NCI-H1694 treated with DMSO at 0.1 percent for 48 hours (cell line): ENCODE results near the gene NOL9.
"Not testable (repeated sequence)": the region's sequence is repeated elsewhere in the genome, so short reads cannot be mapped to it uniquely, and the experiment has no call there.

Experiments
- DNase-seq: peaks from one replicate; lab custom pipeline; 2025; lab: John Stamatoyannopoulos, UW

Gene NOL9

DNA sequence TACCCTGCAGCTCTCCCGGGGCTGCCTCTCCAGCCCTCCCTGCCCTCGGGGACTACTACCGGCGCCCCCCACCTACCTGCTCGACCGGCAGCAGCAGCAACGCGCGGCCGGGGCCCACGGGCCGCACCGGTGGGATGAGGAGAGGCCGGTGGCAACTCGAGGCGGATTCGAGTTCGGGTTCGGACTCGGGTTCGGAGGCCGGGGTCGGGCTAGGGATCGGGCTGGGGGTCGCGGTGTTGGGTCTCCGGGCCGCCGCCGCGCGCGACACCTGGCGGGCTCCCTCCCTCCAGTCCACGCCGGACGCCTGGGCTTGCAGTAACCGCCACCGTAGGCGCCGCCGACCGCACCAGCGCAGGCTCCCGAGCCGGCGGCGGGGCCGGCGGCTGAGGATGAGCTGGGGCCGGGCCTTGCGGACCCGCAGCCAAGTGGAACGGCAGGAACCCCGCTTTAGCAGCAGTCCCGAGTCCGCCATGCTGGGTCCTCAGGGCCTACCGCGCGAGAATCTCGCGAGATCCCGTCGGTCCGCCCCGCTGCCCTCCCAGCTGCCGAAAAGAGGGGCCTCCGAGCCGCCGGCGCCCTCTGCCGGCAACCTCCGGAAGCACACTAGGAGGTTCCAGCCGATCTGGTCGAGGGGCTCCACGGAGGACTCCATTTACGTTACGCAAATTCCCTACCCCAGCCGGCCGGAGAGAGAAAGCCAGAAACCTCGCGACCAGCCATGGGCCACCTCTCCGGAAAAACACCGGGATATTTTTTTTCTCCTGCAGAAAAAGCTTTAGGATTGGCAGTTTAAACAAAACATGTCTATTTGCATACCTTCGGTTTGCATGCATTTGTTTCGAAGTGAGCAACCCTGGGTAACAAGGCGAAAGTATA, at the start of gene NOL9:
Gene NOL9 (minus strand): TSS at position 483 of the 876 bp plus-strand sequence. CDS start 11 bp downstream, at position 472.
- DNase-seq: peak; percentile 77

DNA sequence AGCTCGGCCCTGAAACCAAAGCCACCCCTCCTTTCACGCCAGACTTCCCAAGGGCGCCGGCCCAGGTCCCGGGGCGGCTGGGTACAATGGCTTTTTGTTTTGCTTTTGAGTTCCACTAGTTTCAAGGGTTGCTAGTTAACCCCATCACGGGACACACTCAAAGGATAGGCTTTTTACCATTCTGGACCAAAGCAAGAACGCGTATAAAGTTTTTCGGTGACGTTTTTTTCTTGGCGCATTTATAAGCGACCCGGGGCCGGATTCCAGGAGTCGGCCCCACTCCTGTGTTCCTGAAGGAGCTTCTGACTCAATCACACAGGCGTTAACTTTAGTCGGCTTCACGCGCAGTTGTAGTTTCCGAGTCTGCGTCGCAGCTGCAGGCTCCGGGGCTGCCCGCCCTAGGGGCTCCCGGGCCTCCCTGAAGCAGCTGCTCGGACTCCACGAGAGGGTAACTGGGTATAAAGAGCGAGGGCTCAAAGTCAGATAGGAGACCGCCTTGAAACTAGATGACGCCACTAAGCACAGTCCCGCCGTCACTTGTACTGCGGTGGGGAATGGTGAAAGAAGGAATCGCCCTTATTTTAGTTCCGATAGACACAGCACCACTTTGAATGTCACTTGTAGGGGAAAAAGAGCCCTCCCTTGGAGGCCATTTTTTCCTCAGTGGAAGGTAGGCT, 49.1 kb upstream of the NOL9 start:
- no peak for DNase-seq

DNA sequence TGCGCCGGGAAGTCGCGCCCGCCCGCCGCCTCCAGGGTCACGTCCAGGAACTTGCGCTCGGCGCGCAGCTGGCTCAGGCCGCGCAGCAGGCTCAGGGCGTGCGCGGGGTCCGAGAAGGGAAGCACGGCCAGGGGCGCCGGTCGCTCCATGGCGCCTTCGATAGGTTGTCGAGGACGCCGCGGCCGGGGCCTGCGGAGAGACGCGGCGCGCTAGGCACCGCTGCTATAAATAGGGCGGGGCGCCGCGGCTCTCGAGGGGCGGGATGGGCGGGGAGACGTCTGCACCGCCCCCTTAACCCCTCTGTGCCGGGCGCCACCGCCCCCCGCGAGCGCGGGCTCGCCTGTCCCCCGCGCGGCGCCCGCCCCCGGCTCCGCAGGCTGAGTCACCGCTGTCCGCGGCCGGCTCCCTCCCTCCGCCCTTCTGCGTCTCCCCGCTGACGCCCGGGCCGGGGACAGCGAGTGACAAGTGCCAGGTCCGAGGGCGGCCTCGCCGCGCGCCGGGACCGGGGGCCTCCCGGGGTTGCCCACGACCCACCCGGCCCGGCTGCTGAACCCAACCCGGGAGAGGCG, 48.4 kb upstream of the NOL9 start, which contains the start of gene KLHL21:
Gene KLHL21 (minus strand): TSS at position 201 of the 569 bp plus-strand sequence. CDS start 52 bp downstream, at position 149.
- peak; percentile 35 for DNase-seq

DNA sequence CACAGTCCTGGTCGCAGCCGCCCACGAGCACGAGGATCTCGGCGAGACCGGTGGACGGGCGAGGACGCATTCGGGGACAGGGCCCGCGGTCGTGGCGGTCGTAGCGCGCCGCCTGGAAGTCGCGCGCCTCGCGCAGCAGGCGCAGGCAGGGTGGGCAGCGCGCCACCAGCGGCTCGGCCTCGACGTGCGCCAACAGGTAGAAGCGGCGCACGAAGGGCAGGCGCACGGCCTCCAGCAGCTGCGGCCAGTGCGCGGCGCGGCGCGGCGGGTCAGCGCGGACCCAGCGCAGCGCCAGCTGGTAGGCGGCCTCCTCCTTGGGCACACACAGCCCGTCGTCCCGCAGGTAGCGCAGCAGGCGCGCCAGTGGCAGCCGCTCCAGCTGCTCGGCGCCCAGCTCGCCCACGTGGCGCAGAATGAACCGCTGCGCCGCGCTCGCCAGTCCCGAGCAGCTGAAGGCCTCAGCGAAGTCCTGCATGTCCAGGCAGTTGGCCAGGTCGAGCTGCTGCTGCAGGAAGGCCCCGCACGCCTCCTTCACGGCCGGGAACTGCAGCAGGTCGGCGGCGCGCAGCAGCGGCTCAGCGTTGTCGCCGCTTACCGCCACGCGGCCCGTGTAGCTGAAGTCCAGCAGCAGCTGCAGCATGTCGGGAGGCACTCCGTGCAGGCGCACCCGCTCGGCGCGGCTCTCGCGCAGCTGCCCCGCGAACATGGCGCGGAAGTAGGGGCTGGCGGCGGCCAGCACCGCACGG, 47.8 kb upstream of the NOL9 start:
- DNase-seq: no peak

DNA sequence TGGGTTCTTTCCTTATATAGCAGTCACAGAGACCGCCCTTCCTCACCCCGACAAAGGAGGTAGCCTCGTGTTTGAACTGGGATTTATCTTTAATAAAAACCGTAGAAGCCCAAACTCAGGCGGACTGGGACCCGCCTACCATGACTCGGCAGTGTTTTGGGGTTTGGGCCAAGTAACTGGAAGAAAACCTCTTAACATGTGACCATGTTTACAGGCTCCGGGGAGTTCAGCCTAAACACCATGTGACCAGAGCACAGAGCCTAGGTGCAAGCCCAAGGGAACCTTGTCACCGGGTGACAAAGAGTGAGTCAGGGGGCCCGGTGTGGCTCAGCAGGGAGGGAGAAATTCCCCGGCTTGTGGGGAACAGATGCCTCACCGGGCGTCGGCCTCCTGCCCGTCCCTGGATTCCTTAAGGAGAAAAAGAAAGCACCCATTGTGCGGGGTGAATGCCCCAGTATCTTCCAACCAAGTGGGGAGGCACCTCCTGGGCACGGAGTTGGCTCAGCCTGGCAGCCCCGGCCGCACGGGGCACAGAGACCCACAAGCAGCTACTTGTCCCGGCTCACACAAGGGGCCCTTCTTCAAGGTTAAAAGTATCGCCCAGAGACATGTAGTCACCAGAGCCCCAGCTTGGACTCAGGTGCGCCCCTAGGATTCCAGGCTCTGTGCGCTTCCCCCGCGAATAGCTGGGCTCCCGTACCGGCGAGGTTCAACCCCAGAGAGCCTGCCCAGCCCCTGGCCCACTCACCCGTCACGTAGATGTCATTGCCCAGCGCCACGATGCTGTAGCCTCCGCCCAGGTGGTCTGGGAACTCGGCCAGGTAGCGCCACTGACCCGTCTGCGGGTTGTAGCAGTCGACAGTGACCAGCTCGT, 47.0 kb upstream of the NOL9 start:
- peak; percentile 26 for DNase-seq

DNA sequence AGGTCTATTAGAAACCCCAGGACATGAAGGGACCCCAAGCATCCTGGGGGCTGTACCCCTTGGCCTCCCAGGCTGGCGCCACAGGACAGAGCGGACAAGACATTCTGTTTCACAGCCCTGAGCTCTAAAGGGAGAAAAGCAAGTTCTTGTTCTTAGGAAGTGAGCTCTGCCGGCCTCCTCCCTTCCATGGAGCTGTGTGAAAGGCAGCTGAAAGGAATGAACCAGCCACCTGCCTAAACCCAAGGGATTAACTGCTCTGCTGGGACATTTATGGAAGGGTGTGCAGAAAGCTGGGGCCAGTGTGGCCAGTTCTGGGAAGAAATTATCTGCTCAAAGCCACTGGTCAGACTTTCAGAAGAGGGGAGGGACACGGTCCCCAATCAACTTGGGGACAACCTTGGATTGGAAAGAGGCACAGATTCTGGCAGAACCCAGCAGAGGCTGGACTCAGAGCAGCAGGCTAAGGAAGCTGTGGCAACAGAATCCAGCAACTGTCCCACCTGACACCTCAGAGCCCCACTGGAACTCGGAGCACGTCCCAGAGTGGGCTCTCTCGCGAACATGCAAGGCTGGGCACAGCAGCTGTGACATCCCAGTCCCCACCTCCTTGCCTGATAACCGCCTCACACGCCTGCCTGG, 46.2 kb upstream of the NOL9 start:
- DNase-seq: no peak

DNA sequence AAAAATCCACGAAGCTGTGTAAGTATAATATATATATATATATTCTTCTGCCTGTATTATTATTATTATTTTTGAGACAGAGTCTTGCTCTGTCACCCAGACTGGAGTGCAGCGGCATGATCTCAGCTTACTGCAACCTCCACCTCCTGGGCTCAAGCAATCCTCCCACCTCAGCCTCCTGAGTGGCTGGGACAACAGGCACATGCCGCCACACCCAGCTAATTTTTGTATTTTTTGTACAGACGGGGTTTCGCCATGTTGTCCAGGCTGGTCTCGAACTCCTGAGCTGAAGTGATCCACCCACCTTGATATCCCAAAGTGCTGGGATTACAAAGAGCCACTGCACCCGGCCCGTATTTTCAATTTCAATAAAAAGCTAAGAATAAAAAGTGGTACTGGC, 45.7 kb upstream of the NOL9 start:
- not testable (repeated sequence) for DNase-seq

DNA sequence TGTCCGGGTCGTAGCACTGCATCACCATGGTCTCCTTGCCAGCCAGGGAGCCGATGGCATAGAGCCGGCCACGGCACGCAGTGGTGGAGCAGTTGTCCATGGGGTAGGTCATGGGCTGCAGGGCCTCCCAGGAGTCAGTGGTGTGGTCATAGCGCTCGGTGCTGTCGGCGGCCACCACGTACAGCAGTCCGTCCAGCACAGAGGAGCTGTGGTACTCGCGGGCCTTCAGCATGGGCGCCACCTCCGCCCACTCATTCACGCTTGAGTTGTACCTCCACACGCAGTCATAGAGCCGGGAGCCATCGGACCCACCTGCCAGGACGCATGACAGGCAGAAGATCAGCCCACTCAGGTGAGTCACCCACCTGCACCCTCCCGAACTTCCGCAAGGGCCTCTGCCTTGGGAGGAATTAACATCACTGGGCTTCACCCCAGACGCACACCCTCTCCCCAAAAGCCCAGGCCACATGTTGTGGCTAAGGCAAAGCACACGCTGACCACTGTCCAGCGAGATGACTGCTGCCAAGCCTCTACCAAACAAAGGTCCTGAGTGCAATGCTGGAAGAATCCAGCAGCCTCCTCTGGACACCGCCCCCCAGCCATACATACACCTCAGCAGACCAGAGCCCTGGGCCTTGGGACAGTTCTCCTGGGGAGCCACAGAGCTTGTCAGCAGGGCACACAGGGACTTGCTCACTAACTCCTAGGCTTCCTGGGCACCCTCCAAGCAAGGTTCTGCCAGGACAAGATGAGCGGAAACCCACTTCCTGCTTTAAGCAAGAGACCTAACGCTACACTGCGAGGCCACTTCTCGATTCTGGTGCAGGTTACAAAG, 45.0 kb upstream of the NOL9 start:
- no peak for DNase-seq

DNA sequence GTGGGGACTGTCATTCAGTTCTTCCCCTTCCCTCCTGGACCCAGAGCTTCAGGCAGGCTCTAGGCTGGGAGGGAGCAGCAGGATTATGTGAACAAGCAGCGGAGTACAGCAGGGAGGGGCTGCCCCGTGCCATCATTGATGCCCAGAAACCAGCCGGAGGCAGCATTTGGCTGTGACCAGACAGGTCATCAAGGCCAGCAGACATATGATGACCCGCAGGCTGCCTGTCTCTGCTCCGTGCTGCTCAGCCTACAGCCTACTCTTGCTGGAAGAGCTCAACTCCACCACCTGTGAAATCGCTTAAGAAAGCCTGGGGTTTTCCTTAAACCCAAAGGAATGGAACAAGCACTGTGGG, 43.4 kb upstream of the NOL9 start:
- no peak for DNase-seq

DNA sequence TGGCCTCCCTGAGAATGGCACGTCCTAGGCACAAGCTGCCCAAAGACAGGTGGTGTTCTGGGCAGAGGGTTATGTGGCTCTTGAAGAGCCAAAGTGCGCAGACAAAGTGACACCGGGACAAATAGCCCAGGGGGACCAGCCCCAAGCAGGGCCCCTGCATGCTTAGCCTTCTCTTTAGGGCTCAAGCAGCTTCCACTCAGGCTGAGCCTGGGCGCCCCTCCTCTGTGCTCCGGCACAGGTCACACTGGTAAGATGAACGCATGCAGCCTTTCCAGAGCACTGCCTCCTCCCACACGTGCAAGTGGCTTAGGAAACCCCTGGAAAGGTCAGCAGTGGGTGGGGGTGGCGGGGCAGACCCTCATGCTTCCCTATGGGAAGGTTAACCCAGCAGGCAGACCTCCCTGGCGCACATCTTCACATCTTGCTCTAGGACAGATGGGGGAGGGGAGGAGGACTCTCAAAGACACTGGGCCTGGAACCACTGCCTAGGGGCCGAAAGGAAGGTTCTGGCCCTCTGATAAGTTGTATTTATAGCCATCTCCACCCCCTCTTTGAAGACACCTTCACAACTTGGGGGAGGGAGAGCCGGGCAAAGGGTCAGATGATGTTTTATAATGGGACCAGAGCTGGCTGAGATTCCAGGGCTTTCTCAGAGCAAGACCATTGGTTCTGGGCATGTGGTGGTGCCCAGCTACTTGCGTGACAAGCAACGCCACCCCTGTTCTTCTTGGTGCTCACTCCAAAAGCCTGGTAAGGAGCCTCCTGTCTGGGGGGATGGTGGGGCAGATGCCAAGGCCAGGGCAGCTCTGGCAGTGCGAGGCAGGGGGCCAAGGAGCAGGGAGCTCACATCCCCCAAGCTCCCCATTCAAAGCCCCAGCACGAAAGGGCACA, 42.8 kb upstream of the NOL9 start:
- DNase-seq: no peak

DNA sequence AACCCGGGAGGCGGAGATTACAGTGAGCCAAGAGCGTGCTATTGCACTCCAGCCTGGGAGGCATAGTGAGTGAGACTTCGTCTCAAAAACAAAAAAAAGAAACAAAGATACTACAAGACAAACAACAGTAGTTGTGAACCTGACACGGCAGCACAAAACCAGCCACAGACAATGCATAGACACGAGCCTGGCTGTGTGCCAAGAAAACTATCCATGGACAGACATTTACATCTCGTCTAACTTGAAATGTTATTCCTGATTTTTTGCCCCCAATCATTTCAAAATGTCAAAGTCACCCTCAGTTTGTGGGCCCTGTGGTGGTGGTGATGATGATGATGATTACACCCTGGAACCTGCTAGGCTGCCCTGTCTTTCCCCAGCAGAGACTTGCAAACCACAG, 42.0 kb upstream of the NOL9 start:
- DNase-seq: no peak

DNA sequence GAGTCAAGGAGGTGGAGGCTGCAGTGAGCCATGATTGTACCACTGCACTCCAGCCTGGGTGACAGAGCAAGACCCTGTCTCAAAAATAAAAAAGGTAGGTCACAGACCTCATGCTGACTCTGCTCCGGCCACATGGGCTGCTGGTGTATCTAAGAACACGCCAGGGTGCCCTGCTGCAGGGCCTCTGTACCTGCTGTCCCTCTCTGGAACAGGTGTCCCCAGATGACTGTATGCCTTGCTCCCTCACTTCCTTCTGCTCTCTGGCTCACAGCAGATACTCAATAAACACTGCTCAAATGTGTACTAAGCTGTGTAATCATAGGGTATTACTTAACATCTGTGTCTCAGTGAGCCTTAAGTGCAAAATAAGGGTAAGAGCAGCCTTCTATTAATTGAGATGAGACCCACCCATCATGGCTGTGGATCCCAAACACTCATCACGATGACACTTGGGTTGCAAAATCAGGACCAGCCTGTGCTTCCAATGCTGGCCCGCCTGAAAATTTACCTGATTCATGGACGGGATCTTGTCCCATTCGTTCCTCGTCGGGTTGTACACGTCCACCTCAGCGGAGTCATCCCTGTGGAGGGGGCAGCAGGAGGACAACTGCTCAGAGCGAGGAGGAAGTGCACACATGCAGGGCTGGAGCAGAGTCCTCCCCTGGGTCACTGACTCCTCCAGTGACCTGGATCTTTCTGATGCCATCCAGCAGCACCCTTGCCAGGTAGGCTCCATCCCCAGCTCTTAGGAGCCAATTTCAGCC, 40.8 kb upstream of the NOL9 start:
- no peak for DNase-seq

DNA sequence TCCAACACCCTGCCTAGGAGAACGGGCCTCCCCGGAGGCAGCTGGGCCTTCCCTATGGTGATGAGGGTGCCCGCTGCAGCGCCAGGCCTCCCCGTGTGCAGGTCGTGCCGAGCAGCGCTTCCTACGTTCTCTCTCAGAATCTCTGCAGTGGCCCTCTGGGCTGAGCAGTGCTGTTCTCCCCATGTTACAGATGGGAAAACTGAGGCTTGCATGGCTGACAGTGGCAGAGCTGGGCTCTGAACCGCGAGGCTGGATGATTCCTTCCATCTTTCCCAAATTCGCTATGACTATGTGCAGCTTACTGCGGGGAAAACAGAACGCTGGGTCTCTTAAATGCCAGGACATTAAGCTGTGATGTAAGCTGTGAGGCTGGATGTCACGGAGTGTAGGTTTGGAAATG, 39.5 kb upstream of the NOL9 start:
- DNase-seq: no peak

DNA sequence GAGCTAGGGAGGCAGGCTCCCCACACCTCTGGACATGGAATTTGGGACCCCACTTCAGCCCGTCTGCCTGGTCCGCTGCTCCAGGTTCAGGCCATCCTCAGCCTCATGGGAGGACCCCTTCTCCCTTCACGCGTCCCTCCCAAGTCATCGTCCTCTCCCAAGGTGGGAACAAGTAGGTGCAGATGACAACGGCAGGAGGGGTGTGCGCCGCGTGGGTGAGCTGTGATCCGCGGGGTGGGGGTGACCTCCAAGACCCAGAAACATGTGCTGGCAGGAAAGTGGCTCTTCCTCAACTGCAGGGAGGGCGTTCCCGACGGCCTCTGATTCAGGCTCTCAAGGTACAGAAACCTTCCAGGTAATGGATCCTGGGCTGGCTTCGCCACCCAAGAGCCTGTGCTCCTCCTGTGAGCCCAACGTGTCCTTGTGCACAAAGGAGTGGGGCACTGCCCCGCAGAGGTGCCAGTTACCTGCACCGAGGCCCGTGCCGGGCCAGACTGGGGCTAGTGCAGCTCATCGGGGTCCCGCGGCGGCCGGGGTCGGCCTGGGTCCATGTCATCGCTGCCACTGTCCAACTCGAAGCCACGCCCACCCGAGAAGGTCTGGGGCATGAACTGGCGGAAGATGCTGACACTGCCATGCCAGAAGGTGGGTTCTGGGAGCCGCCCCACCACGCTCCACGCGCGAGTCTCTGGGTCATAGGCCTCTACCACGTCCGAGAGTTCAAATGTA, 38.7 kb upstream of the NOL9 start:
- DNase-seq: no peak

DNA sequence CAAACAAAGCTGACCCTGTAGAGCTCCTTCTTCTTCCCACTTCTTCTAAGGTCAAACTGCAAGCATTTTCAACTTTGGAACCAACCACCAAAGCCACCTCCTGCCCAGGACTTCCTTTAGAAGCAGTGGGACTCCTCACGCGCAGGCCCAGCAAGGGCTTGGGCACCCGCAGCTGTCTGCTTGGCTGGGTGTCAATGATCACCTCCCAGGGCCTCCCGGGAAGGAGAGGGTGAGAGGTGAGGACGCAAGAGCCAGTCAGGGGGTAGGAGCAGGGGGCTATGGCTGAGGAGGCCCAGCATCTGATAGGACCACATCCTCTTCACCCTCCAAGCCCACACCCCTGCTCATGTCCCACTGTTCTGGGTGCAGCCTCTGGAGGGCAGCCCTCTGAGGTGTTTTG, 38.1 kb upstream of the NOL9 start:
- no peak for DNase-seq

DNA sequence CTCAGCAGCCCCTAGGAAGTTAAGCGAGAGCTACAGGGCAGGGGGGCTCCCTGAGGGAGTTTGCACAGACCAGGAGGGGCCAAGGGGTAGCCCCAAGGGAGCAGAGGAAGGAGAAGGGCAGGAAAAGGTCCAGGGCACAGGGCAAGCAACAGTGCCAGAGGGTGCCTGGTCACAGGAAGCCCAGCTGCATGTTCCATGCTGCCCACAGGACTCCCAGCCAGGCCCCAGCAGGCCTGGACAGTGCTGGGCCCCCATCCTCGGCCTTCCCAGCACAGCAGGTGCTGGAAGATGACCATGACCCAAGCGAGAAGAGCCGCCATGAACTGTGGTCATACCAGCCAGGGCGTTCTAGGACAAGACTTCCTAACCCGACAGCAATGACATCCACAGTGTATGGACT, 37.3 kb upstream of the NOL9 start:
- DNase-seq: no peak

DNA sequence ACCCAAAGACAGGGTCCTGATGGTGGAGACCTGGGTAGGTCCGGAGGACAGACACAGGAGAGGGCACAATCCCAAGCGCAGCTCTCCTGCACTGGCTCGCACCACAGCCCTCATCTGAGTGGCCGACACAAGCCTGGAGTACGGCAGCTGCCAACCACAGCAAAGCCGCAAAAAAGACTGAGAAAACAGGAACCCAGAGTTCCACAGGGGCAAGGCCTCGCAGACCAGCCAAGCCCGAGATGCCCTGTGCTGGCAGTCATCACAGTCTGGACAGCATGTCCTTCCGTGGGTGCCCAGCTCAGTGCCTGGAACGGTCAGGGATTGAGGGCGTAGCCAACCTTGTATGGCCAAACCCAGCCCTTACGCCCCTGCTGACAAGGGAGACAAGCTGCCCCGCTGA, 36.9 kb upstream of the NOL9 start:
- no peak for DNase-seq
